GM12874 (cell line): Measurements from ENCODE around the gene KCNH1.

Source experiments
- CTCF ChIP-seq: IDR thresholded peaks from 2 replicates; pipeline ENCODE4 v1.5.1; 2011; ENCODE audit warnings: low read depth, mild to moderate bottlenecking, control low read depth, low read length, moderate library complexity; ENCODE audit not compliant: insufficient read depth

KCNH1 gene

GRCh38 chr1:210905365-210905904, 228.5 kb downstream of the KCNH1 start:
- no peak for TF ChIP-seq CTCF

- no peak for TF ChIP-seq CTCF
Measured at GRCh38 chr1:210901981-210902770, 231.8 kb downstream of the KCNH1 start.

- no peak for TF ChIP-seq CTCF
Measured at GRCh38 chr1:210900820-210901219, 233.1 kb downstream of the KCNH1 start.

- TF ChIP-seq CTCF = no peak
Measured at GRCh38 chr1:210900079-210900478, 233.9 kb downstream of the KCNH1 start.

- TF ChIP-seq CTCF = no peak
Measured at GRCh38 chr1:210899676-210900075, 234.3 kb downstream of the KCNH1 start.

- TF ChIP-seq CTCF = no peak
Measured at GRCh38 chr1:210898473-210898872, 235.5 kb downstream of the KCNH1 start.

GRCh38 chr1:210883821-210884220, 250.1 kb downstream of the KCNH1 start:
- no peak for TF ChIP-seq CTCF
